CD4-positive, alpha-beta T cell treated with Interleukin-15 for 1 hour (primary cell): Measurements from ENCODE around the gene CFAP74.

ENCODE experiments used
- DNase-seq: peaks from one replicate; pipeline ENCODE4 v3.0.0-alpha.2; 2020

The CFAP74 gene

GRCh38 chr1:2042830-2043773 is 39.5 kb upstream of the CFAP74 start:
- DNase-seq = no peak

DNA sequence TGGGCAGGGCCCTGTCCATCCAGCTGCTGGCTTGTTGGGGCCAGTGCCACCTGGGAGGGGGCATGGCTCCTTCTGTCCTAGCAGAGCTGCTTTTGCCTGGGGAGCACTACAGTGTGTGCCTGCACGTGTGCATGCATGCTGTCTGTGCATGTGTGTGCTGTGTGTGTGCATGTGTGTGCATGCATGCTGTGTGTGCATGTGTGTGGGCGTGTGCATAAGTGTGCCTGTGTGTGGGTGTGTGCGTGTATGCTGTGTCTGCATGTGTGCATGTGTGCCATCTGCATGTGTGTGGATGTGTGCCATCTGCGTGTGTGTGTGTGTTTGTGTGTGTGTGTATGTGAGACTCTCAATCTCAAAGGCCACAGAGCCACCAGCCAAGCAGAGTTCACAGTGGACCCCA is 38.3 kb upstream of the CFAP74 start:
- DNase-seq = no peak

- no peak for DNase-seq
Observed at GRCh38 chr1:2041305-2041704, 37.7 kb upstream of the CFAP74 start.

GRCh38 chr1:2039251-2039650 is 35.7 kb upstream of the CFAP74 start:
- DNase-seq = no peak

DNA sequence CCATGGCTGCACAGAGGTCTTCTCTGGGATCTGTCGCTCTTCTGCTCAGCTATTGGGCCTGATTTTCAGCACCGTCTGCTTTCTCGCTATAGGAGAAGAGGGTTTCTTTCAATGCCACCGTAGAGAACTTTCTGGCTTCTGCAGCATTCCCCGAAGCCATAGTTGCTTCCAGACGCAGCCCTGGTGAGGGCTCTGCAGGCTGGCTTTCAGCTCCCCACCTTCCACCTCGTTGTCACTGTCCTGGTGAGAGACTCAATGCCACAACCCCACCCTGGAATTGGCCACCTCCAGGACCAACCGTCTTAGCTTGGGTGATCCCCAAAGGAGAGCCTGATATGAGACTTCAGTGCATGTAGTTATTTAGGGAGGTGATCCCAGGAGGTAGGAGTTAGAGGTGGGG is 34.6 kb upstream of the CFAP74 start:
- no peak for DNase-seq

DNA sequence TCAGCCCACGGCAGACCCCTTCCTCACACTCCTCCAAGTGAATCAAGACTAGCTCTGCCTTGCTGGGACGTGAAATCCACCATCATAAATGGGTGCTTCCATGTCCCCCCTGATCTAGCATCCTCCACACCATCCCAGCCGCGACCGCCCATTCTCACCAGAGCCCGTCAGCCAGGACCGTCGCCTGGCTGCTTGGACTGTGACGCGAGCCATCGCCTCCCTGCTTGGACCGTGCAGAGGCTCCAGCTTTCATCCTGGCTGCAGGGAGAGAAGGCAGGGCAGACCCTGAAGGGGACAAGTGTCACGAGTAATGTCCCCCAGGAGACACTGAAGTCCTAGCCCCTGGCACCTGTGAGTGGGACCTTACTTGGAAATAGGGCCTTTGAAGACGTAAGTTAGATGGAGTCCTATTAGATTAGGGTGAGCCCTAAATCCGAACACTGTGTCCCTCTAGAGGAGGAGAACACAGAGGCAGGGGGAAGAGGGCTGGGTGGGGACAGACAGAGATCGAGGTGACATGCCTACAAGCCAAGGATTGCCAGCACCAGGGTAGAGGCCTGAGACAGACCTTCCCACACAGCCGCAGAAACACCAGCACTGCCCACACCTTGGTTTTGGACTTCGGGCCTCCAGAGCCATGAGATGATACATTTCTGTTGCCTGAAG is 33.9 kb upstream of the CFAP74 start:
- no peak for DNase-seq

DNA sequence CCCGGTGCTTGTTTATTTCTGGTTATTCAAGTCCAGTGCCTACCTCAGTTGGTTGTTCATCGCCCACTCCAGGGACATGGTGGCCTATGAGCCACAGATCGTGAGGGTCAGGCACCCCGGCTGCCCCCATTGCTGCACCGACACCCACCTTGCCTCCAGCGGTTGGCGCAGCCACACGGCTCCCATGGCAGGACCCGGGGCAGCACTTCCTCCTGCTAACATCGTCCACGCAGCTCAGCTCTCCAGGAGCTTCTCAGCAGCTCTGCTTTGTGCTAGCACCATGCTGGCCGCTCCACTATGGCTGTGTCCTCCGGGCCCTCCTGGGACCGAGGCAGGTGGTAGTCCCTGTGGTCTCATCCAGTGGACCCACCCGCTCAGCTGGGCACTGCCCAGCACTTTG is 32.7 kb upstream of the CFAP74 start:
- no peak for DNase-seq

DNA sequence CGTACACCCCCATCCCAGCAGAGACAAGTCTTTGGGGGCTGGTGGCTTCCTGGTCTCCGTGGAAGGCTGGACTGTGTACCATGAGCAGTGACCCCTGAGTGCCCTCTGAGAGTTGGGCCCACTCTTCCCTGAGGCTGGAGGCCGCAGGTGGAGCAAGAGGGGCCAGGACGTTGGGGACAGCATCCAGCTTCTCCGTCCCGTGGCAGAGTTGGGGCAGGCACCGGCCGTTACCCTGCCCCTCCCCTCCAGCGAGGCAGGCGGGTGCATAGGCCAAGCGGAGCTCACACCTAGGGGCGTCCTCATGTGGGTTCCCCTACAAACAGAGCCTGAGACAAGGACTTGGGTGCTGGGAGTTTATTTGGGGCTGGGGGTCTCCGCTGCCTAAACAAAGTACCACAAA is 29.6 kb upstream of the CFAP74 start:
- DNase-seq = no peak

GRCh38 chr1:2032737-2033136 is 29.2 kb upstream of the CFAP74 start:
- DNase-seq = no peak

DNA sequence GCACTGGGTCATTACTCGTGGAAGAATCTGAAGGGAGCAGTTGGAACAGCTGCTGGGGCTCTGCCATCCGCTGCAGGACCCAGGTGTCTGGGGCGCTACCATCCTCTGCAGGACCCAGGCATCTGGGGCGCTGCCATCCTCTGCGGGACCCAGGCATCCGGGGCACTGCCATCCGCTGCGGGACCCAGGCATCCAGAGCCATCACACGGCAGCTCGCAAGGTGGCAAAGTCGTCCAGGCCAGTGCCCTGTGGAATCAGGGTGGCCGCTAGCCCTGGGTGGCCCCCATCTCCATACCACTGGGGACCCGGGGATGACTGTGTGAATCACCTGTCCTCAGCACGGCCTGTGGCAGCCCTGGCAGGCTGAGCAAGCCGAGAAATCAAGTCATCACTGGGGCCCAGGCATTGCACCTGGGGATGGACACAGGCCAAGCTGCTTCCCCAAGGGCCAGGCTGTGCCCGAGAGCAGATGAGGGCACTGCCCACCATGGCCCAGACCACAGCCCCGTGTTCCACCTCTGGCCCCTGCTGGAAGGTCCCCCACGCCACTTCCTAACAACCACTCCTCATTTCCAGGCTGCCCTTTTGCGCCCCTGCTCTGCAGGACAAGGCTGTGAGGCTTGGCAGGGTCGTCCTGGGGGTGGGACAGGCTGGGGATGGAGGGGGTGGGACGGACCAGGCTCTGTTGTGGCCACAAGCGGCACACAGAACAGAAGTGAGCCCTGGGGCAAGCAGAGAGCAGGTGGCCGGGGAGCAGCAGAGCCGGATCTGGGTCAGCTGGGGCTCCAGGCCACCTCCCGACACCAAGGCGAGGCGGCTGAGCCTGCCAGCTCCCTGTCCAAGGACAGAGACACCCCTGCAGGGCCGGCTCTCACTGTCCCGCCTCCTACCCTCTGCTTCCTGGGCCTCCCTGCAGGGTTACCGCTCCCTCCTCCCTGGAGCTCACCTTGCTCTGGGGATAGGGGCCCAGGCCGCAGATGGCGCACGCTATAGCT is 28.3 kb upstream of the CFAP74 start:
- no peak for DNase-seq

DNA sequence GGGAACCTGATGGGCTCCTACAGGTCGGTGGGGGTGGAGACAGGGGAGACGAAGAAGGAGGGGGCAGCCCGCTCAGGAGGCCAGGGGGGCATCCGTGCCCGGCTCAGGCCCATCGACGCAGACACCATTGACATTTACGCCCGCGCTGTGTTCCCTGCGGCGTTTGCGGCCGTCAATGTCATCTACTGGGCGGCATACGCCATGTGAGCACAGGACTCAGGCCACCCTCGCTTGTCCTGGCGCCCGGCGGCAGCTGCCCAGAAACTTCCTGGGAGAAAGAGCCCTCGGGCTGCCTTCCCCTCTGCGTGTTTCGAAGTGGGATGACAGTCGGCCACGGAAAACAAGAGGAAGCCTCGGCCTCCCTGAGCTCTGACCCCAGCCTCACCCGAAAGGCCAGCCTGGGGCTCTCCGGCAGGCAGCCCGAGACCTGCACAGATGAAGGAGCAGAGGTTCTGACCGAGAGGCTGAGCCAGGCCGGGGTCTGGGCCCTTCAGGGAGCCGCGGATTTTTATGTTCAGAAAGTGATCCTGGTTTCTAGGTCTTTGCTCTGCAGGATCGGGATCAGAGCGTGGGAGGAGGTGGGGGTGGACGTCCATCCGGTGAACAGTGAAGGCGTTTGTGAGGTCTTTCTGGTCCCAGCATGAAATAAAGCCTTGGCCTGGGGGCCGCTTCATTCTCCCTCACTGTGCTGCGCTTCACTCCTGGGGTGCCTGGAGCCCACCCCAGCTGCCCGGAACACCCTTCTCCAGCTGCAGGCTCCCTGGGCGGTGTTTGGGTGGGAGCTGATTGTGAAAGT is 26.7 kb upstream of the CFAP74 start:
- DNase-seq = no peak

GRCh38 chr1:2029561-2029960 is 26.0 kb upstream of the CFAP74 start:
- DNase-seq = no peak

DNA sequence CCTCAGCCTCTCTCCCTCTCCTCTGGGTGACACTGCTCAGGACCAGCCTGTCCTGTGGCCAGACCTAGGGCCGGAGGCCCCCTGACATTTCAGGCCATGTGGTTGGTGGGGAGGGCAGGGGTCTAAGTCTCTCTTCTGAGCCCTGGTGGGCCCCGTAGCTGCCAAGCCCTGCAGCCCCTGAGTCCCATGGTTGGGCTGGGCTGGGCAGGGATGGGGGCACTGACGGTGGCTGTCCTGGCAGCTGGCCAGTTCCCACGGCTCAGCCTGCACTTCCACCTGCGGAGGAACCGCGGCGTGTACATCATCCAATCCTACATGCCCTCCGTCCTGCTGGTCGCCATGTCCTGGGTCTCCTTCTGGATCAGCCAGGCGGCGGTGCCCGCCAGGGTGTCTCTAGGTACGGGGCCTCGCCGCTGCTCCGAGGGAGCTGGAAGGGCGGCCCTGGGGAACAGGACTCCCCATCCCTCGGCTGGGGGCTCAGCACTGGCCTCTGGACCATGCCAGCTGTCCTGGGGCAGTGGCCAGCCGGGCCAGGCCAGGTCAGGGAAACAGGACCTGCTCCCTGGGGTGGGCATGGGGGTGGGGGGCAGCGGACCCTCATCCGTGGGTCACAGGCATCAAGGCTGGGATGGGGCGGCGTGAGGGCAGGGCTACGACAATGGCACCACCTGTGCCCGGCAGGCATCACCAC is 25.4 kb upstream of the CFAP74 start:
- DNase-seq = no peak

DNA sequence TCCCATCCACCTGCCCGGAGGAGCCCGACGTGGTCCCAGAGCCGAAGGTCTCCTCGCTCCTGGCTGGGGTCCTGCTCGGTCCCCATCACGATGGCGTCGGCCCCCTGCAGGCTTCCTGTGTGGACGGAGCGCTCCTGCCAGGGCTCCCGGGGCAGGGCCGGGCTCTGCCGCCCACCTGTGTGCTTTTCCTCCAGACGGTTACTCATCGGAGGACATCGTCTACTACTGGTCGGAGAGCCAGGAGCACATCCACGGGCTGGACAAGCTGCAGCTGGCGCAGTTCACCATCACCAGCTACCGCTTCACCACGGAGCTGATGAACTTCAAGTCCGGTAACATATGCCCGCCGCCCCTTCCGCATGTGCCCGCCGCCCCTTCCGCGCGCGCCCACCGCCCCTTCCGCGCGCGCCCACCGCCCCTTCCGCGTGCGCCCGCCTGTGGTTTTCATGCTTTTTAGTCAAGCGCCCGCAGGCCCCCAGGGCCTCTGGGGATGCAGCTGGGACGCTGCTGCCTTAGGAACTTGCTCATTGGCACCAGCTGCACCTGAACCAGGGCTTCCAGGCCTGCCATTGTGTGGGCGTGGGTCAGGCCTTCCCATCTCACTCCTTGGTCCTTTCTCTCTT is 24.5 kb upstream of the CFAP74 start:
- DNase-seq = no peak

GRCh38 chr1:2025491-2025981 is 21.9 kb upstream of the CFAP74 start:
- DNase-seq = no peak

- no peak for DNase-seq
Observed at GRCh38 chr1:2024887-2025286, 21.3 kb upstream of the CFAP74 start.

DNA sequence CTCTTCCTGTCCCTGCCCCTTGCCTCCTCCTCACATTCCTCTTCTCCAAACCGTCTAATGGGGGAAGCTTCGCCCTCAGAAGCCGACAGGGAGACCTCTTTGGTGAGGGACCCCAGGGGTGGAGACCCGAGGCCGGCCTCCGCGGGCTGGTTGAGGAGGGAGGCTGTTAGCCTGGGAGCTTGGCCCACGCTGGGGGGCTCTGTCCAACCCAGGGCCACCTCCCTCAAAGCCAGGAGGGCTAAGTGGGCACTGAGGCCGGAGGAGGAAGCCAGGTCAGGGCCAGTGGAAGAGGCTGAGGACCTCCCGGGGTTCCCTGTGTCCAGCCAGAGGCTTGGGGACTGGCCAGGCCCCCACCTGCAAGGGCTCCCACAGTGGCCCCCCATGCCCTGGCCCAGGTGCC is 20.9 kb upstream of the CFAP74 start:
- no peak for DNase-seq

DNA sequence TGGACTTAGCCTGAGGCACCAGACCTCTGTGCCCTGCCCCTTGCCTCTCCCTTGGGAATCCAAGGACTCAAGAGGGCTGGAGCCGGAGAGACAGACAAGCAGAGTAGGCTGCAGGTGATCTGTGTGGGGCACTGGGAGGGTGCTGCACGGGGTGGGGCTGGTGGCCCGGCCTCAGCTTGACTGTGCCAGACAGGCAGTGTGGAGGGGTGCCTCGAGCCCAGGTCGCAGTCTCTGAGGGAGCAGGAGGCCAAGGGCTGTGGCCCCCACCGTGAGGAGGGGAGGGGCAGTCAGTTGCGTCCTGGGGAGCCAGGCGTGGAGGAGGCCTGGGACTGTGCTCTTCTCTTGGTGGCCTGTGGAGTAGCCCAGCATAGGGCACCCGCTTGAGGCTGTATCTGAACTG is 19.6 kb upstream of the CFAP74 start:
- DNase-seq = no peak

DNA sequence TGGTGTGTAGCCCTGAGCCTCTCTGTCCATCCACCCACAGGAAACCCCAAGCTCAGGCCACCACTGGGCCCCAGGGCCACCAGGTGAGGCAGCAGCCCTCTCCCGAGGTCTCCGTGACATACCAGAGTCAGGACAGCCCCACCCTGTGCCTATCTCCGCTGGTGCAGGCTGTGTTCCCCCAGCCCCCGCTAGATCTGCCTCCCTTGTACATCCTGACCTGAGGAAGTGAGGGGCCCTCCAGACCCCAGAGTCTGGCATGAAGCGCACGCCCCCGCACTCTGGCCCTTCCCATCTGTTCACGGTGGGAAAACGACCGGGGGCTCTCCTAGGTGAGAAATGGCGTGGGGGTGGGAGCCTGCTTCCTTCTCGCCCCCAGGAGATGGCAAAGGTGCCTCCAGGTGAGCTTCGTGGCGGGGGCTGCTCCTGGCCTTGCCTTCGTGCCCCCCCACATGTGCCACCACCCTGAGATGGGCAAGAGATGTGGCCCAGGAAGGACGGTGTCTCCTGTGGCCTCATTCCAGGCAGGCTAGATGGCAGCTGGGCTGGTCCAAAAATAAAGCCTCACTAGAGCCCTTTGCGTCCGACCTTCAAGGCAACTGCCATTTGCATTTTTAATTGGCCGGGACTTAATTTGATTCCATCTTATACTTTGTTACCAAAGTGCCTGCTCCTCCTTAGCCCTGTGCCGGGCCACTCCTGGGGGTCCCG is 18.6 kb upstream of the CFAP74 start:
- DNase-seq = no peak

DNA sequence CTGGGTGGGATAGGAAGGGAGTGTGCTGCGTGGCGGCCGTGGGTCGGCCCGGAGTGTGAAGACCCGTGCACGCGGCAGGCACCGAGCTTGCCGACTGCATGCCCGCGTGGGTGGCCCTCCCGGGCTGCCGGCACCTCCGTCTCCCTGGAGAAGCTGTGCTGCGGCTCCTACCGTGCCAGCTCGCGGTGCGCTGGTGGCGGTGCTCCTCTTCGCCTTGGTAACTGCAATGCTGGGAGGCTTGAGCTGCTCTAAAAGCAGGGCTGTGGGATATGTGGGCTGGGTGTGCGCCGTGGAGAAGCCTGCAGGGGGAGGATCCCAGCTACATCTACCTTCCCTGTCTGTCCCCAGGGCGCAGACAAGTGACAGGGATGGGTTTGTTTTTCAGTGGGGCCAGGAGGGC is 18.0 kb upstream of the CFAP74 start:
- DNase-seq = no peak
